Measurements from ENCODE around the gene TLE4.

Gene TLE4

DNA sequence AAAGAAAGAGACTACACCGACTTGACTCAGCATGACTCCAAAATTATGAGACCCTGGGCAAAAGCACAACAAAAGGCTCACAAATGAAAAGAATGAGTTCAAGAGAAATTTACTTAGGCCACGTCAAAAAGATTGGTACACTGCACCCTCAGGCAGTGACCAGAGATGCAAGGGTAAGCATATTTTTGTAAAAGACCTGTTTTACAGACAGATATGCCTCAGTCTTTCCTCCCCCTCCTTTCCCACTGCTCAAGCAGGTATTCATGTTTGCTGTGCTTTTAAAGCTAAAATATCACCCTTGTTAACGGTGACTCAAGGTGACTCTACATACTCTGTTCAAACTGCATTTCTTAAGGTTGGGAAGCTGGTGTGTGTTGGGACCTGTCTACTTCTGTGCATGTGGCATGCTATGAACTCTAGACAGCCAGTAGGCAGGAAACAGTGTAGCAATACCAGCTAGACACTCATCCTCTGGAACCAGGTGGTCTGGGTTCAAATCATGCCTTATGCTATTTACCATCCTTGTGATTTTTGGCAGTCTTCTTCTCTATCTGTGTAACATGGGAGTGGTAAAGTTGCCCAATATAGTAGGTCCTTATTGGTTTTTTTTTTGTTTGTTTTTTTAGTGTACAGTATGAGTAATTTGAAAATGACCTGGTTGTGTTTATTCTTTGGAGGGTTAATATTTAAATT, 98.7 kb downstream of the TLE4 start:
- FAIRE-seq (no peak), DNase-seq (ENCODE audit: insufficient read length) (no peak)
- TF ChIP-seq TAF1 (IDR thresholded peaks at IDR 0.05; ENCODE audit: borderline replicate concordance, low read depth, low read length), result no peak
- TF ChIP-seq POLR2AphosphoS5 (IDR thresholded peaks at IDR 0.05; ENCODE audit: low read depth, low read length), result no peak
- no peak for TF ChIP-seq POLR2A (IDR thresholded peaks at IDR 0.05; ENCODE audit: low read depth, low read length)

DNA sequence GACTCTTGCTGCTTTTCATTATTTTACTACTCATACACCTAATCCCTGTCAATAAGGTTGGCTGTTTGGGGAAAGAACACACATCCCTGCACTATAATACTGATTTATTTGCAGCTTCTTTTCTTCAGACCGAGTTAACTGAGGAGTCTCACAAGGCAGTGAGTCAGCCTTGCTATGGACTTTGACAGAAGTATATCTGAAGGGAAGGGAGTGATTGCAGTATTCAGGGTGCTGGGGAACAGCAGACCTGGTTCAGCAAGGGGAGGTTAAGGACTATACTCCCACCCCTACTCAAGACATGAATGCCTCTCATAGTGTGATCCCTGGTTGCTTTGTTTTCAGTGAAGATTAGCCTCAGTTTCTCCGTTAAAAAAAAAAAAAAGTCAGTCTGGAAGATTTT, 99.8 kb downstream of the TLE4 start:
- no peak for FAIRE-seq
- no peak for DNase-seq (ENCODE audit: insufficient read length)
- TF ChIP-seq POLR2AphosphoS5 (IDR thresholded peaks at IDR 0.05; ENCODE audit: low read depth, low read length) (no peak), POLR2A (IDR thresholded peaks at IDR 0.05; ENCODE audit: low read depth, low read length) (no peak), TAF1 (IDR thresholded peaks at IDR 0.05; ENCODE audit: borderline replicate concordance, low read depth, low read length) (no peak)

DNA sequence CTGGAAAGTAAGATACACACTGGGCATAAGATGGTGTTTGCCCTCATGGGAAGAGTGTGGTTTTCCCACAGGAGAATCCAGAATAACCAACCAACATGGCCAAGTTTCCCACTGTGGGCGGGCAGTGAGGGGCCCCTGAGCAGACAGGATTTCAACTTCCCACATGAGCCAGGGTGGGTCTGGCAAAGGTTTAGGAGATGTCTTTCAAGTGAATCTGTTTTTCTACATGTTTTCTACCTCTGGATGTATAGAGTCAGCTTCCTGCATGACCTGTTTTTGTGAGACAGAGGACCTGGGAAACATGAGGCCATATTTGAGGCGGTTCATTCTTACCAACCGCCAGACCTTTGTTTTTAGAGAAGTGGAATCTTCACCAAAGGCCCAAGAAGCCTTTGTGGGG, 100.5 kb downstream of the TLE4 start:
- DNase-seq (ENCODE audit: insufficient read length), result no peak
- TF ChIP-seq POLR2A (IDR thresholded peaks at IDR 0.05; ENCODE audit: low read depth, low read length) (no peak), POLR2AphosphoS5 (IDR thresholded peaks at IDR 0.05; ENCODE audit: low read depth, low read length) (no peak), TAF1 (IDR thresholded peaks at IDR 0.05; ENCODE audit: borderline replicate concordance, low read depth, low read length) (no peak)
- no peak for FAIRE-seq

DNA sequence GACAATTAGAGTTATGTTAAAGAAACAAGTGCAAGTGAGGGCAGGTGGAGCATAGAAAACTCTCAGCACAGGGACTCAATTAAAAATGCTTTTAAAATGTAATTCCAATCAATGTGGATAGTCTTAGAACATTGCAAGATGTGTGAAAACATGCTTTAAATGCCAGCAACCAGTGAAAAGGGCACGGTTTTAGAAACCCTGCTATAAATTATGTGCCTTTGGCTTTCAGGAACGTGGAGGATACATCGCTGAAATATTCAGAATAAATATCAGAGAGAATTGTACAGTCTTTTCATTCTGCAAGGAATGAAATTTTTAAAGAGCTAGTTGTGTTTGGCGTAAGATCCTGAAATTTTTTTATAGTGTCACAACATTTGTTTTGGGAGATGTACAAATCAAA, 101.1 kb downstream of the TLE4 start:
- no peak for TF ChIP-seq POLR2A (IDR thresholded peaks at IDR 0.05; ENCODE audit: low read depth, low read length)
- TF ChIP-seq POLR2AphosphoS5 (IDR thresholded peaks at IDR 0.05; ENCODE audit: low read depth, low read length), result no peak
- TF ChIP-seq TAF1 (IDR thresholded peaks at IDR 0.05; ENCODE audit: borderline replicate concordance, low read depth, low read length), result no peak
- FAIRE-seq, result no peak
- no peak for DNase-seq (ENCODE audit: insufficient read length)

DNA sequence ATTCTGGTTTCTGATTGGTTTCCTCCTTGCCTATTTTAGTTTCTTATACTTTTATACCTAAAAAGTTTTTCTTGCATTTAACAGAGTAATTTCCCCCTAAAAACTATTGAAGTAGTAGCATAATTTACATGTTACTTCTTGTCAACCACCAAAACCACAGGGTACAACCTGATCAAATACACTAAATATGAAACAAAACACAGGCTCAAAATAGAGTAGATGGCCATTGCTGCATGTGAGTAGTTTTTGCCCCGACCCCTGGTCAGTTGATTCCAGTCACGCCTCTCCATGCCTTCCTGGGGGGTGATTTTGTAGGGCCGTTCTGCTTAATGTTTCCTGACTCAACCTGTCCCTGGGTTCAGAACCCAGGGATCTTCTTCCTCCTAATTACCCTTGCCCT, 101.8 kb downstream of the TLE4 start:
- TF ChIP-seq POLR2AphosphoS5 (IDR thresholded peaks at IDR 0.05; ENCODE audit: low read depth, low read length) (no peak), TAF1 (IDR thresholded peaks at IDR 0.05; ENCODE audit: borderline replicate concordance, low read depth, low read length) (no peak), POLR2A (IDR thresholded peaks at IDR 0.05; ENCODE audit: low read depth, low read length) (no peak)
- FAIRE-seq (peak; percentile 42), DNase-seq (ENCODE audit: insufficient read length) (no peak)

DNA sequence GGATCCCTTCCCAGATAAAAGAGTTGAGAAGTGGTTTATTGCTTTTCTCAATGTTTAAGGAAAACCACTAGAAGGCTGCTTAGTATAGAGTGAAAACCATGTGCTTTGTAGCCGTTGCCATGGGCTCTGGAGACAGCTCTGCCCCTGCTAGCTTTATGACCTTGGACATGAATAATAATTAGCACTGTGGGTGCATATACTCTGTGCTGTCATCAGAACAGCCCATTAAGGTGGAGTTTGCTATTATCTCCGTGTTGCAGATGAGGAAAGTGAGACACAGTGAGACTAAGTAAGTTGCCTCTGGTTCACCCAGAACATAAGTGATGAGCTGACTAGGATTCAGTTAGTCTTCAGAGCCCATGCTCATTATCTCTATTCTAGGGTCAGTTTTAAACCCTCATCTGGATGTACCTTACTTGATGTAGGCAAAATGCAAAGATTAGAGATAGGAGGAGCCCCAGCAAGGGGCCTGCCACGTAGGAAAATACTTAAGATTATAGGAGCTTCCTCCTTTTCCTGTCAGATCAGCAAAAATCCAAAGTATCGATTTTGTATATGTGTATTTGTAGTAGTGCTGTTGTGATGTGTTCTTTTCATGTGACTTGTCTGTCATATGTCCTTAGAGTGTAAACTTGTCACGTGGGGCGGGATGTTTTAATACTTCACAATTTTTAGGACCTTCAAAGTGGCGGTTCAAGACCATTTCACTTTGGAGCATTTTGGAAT, 102.5 kb downstream of the TLE4 start:
- DNase-seq (ENCODE audit: insufficient read length), result no peak
- no peak for FAIRE-seq
- TF ChIP-seq POLR2A (IDR thresholded peaks at IDR 0.05; ENCODE audit: low read depth, low read length), result no peak
- TF ChIP-seq POLR2AphosphoS5 (IDR thresholded peaks at IDR 0.05; ENCODE audit: low read depth, low read length), result no peak
- no peak for TF ChIP-seq TAF1 (IDR thresholded peaks at IDR 0.05; ENCODE audit: borderline replicate concordance, low read depth, low read length)

DNA sequence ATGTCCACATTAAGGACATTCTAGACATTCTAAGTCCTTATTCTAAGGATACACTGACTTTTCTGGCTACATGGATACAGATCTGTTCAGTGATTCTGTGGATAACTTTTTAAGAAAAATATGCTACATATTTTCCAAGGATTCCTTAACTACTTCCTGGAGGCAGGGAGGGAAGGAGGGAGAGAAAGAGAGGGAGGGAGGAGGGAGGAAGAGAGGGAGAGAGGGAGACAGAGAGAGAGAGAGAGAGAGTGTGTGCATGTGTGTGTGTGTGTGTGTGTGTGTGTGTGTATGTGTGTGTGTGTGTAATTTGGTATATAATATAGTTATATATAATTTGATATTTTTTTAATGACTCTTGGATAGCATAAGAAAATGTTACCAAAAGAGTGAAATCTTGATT, 109.8 kb downstream of the TLE4 start:
- TF ChIP-seq TAF1 (IDR thresholded peaks at IDR 0.05; ENCODE audit: borderline replicate concordance, low read depth, low read length) (no peak), POLR2A (IDR thresholded peaks at IDR 0.05; ENCODE audit: low read depth, low read length) (no peak), POLR2AphosphoS5 (IDR thresholded peaks at IDR 0.05; ENCODE audit: low read depth, low read length) (no peak)
- no peak for DNase-seq (ENCODE audit: insufficient read length)
- FAIRE-seq, result no peak

DNA sequence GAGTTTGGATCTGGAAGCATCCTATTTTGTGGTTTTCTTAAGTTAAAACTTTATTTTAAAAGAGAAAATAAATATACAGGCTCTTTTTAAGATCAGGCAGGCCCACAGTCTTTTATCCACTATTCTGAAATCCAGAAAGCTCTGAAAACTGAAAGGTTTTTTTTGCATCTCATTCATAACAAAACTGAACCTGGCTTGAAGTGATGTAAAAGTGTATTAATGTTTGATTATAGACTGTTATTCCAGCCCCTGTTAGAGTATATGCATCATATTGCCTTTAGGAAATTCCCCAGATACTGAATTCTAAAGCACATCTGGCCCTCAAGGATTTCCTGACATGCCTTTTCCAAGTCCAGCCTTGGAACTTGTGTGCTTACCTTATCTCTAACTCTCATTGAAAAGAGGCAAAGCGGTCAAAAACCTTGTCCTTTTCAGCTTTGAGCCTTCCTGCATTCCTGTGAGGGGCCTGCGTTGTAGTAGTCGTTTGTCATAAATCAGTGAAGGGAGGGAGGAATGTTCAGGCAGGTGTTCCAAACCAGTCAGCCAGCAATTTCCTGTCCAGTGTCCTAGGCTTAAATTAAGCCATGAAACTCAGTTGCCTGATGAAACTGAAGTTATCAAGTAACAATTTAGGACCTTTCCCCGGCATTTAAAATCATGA, 110.4 kb downstream of the TLE4 start:
- FAIRE-seq (no peak), DNase-seq (ENCODE audit: insufficient read length) (no peak)

DNA sequence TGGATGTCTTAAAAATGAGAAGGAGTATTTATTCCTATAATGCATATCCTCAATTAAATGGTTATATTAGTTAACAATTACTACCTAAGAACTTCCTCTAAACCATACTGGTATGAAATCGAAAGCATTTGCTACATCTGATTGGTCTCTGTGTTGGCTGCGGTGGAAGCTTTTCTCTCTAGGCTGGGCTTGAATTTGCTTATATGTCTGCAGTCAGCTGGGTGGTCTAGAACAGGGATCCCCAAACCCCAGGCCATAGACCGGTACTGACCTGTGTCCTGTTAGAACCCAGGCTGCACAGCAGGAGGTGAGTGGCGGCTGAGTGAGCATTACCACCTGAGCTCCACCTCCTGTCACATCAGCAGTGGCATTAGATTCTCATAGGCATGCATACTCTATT, 112.3 kb downstream of the TLE4 start:
- no peak for FAIRE-seq
- no peak for DNase-seq (ENCODE audit: insufficient read length)
- no peak for TF ChIP-seq POLR2A (IDR thresholded peaks at IDR 0.05; ENCODE audit: low read depth, low read length)
- no peak for TF ChIP-seq POLR2AphosphoS5 (IDR thresholded peaks at IDR 0.05; ENCODE audit: low read depth, low read length)
- no peak for TF ChIP-seq TAF1 (IDR thresholded peaks at IDR 0.05; ENCODE audit: borderline replicate concordance, low read depth, low read length)

More for the DNA sequence above, 110.4 kb downstream of the TLE4 start:
- TF ChIP-seq POLR2A (IDR thresholded peaks at IDR 0.05; ENCODE audit: low read depth, low read length), result no peak
- TF ChIP-seq TAF1 (IDR thresholded peaks at IDR 0.05; ENCODE audit: borderline replicate concordance, low read depth, low read length), result no peak
- TF ChIP-seq POLR2AphosphoS5 (IDR thresholded peaks at IDR 0.05; ENCODE audit: low read depth, low read length), result no peak

DNA sequence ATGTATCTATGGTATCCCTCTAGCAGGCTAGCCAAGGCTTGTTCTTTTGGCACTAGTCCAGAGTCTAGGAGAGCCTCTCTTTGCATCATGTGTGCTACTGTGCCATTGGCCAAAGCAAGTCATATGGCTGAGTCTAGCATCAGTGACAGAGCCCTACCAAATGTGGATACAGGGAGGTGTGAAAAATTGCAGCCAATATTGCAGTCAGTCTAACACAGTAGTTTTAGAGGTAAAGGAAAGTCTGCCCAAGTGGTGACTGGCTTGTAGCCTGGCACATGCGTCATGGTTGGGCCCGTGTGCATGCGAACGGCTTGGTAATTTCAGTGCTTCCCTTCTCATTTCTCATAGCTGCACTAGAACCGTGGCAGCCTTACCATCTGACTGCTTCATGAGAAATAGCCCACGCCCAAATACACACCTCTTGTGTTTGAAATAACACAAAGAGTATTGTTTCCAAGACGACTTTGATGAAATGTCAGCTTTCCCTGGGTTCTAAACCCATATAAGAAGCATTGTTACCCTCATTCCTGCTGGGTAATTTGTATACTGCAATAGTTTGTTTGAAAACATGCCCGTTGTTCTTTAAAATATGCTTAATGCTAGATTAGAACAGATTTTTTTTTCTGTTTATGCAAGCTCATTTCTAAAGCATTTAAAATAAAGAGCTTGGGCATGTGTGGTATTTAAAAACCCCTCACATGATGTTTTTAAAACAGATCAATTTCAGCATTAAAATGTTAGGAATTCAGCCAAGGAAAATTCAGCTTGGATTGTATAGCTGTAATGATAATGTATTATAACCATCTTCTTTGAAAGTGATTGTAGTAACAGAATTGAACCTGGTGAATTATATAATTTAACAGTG, 113.2 kb downstream of the TLE4 start:
- DNase-seq (ENCODE audit: insufficient read length), result no peak
- no peak for FAIRE-seq
- no peak for TF ChIP-seq TAF1 (IDR thresholded peaks at IDR 0.05; ENCODE audit: borderline replicate concordance, low read depth, low read length)
- no peak for TF ChIP-seq POLR2AphosphoS5 (IDR thresholded peaks at IDR 0.05; ENCODE audit: low read depth, low read length)

DNA sequence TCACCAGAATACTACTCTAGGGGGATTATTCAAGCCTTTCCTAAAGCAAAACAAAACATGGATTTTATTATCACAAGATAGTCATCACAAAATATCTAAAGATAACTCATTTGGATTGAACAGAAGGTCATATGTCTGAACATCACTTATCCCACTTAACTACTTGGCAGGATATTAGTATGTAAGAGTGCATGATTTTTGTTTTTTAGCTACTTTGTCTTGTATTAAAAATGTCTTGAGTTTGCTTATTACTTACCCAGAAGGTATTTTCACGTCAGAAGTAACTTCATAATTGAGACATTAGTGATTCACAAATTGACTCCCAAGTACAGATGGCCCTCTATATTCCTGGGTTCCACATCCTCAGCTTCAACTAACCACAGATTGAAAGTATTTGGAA, 113.8 kb downstream of the TLE4 start:
- TF ChIP-seq POLR2A (IDR thresholded peaks at IDR 0.05; ENCODE audit: low read depth, low read length) (no peak), POLR2AphosphoS5 (IDR thresholded peaks at IDR 0.05; ENCODE audit: low read depth, low read length) (no peak), TAF1 (IDR thresholded peaks at IDR 0.05; ENCODE audit: borderline replicate concordance, low read depth, low read length) (no peak)
- no peak for FAIRE-seq
- no peak for DNase-seq (ENCODE audit: insufficient read length)
